Erythroblast (primary cell): ENCODE measurements around the gene LY6G5B.

ENCODE experiments used
- GATA1 ChIP-seq: IDR thresholded peaks from 2 replicates; pipeline ENCODE4 v1.6.1; 2011; ENCODE audit warnings: low read depth, mild to moderate bottlenecking, control low read depth, low read length, moderate library complexity
- POLR2A ChIP-seq: IDR thresholded peaks from 2 replicates; pipeline ENCODE4 v1.6.1; 2011; ENCODE audit warnings: mild to moderate bottlenecking, low read length

DNA sequence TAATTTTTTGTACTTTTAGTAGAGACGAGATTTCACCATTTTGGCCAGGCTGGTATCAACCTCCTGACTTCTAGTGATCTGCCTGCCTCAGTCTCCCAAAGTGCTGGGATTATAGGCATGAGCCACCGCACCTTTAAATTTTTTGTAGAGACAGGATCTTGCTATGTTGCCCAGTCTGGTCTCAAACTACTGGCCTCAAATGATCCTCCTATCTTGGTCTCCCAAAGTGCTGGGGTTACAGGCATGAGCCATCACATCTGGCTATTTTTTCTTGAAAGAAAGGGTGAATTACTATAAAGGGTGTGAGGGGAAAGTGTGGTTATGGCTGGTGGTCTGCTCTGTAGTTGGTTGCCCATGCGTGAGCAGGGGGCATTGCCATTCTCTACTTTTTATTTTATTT lies 38.4 kb downstream of the LY6G5B start:
- no peak for TF ChIP-seq POLR2A
- TF ChIP-seq GATA1, result no peak
